ENCODE results near the gene DLST.

GRCh38 chr14:74906925-74907521 is 25.3 kb downstream of the DLST start:
- TF ChIP-seq CTCF (IDR thresholded peaks at IDR 0.05) = peak in 1 of 3 experiments; percentile 10
- TF ChIP-seq POLR2A (IDR thresholded peaks at IDR 0.05) = no peak
